PC-9 (cell line): ENCODE results near the gene FBXO48. TPM values are rescaled to one million over a fixed set of nuclear protein-coding genes. Genes with fewer than 3 reads are reported as not detected.
"Not testable (repeated sequence)": the region's sequence is repeated elsewhere in the genome, so short reads cannot be mapped to it uniquely, and the experiment has no call there.

Experiments used
- BruUV-seq: library from RNA; stranded (reverse); fragments of 400-500 nt; replicated peaks from 2 replicates; lab custom pipeline; 2021; lab: Mats Ljungman, UMichigan
- CTCF ChIA-PET: fragments of 300-600 bp; sonication (Branson Sonifier 250); formaldehyde crosslinking; loops from one replicate; lab custom pipeline; 2022; ENCODE audit warnings: antibody characterized with exemption; lab: Charles Lee
- POLR2A ChIA-PET: fragments of 300-600 bp; sonication (Branson Sonifier 250); formaldehyde crosslinking; loops from one replicate; lab custom pipeline; 2022; ENCODE audit warnings: antibody characterized with exemption; ENCODE audit not compliant: unreplicated experiment; lab: Charles Lee
- DNase-seq, 2 experiments: peaks; one replicate each; pipeline versions ENCODE4 v3.0.0 to v3.0.0-alpha.2; 2015 to 2022; ENCODE audit warnings: mixed read lengths in 1 of 2
- H2AFZ ChIP-seq: fragments of 200-600 bp; sonication (generic); 2 replicates; pipeline ENCODE4 v1.8.1; 2017; ENCODE audit warnings: antibody characterized with exemption
- H3F3A ChIP-seq: fragments of 200-600 bp; sonication (generic); 2 replicates; pipeline ENCODE4 v1.8.1; 2017; ENCODE audit warnings: antibody characterized with exemption, mild to moderate bottlenecking, low read depth; ENCODE audit not compliant: insufficient read depth
- H3K27ac ChIP-seq: fragments of 200-600 bp; sonication (generic); 2 replicates; pipeline ENCODE4 v1.6.1; 2016; ENCODE audit warnings: mixed run types
- H3K27me3 ChIP-seq: fragments of 200-600 bp; sonication (generic); 2 replicates; pipeline ENCODE4 v1.6.1; 2016; ENCODE audit warnings: low read depth, mixed run types; ENCODE audit not compliant: insufficient read depth
- H3K36me3 ChIP-seq: fragments of 200-600 bp; sonication (generic); 2 replicates; pipeline ENCODE4 v1.6.1; 2016; ENCODE audit warnings: low read depth, mixed run types
- H3K4me1 ChIP-seq: fragments of 200-600 bp; sonication (generic); replicated peaks from 2 replicates; pipeline ENCODE4 v1.6.1; 2016; ENCODE audit warnings: mixed run types; ENCODE audit not compliant: insufficient read depth
- H3K4me2 ChIP-seq: fragments of 200-600 bp; sonication (generic); 2 replicates; pipeline ENCODE4 v1.6.1; 2017; ENCODE audit warnings: mixed run types
- H3K4me3 ChIP-seq: fragments of 200-600 bp; sonication (generic); 2 replicates; pipeline ENCODE4 v1.6.1; 2016; ENCODE audit warnings: mixed run types
- H3K79me2 ChIP-seq: fragments of 200-600 bp; sonication (generic); 2 replicates; pipeline ENCODE4 v1.6.1; 2017; ENCODE audit warnings: low read depth, mixed run types
- H3K9me2 ChIP-seq: fragments of 200-600 bp; sonication (generic); 2 replicates; pipeline ENCODE4 v1.8.1; 2017; ENCODE audit warnings: mild to moderate bottlenecking; ENCODE audit not compliant: insufficient read depth
- H3K9me3 ChIP-seq: fragments of 200-600 bp; sonication (generic); 2 replicates; pipeline ENCODE4 v1.8.1; 2016; ENCODE audit warnings: low read depth; ENCODE audit not compliant: insufficient read depth
- H4K20me1 ChIP-seq: fragments of 200-600 bp; sonication (generic); 2 replicates; pipeline ENCODE4 v1.8.1; 2017; ENCODE audit not compliant: insufficient read depth
- EZH2 ChIP-seq: fragments of 200-600 bp; sonication (generic); IDR thresholded peaks from 2 replicates; pipeline ENCODE4 v1.8.0; 2017; ENCODE audit warnings: antibody characterized with exemption, low read depth
- intact Hi-C: fragments of 100-400 bp; cut with micrococcal nuclease; formaldehyde crosslinking; loops from one replicate; pipeline ENCODE4 v1.10.0; 2022; ENCODE audit not compliant: unreplicated experiment
- total RNA-seq: library from RNA; stranded (reverse); gene quantifications from 2 replicates; pipeline ENCODE4 v1.2.3, GENCODE V29; 2021
- TF ChIP-seq, protein P1 (sequence below): fragments of 200-600 bp; sonication (generic); conservative IDR thresholded peaks from 2 replicates; pipeline ENCODE4 v1.6.1; 2017; ENCODE audit warnings: mixed run types, antibody characterized with exemption, mild to moderate bottlenecking, moderate library complexity

FBXO48 gene
- total RNA-seq, 1 experiment from 2014 or later, result 1.6 TPM

DNA sequence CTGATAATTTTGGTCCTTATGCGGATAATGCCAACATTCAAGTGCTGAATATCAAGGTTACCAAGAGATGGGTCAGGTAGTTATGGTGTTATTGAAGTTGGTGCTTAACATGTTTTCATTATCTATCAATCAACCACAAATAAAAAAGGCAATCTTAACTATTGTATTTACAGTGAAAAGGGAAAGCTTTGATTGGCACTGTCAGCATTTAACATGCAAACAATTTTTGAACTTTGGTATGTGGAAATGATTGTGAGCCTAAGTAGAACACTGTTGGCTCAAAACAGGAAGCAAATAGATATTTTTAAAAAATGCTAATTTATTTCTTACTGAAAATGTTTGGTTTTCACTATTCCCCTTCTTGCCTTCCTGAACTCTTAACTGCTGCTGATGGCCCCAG is 22.2 kb upstream of the FBXO48 start:
- no peak overlapping the region for H3K4me2 ChIP-seq
- no peak for TF ChIP-seq EZH2
- TF ChIP-seq, protein P1, sequence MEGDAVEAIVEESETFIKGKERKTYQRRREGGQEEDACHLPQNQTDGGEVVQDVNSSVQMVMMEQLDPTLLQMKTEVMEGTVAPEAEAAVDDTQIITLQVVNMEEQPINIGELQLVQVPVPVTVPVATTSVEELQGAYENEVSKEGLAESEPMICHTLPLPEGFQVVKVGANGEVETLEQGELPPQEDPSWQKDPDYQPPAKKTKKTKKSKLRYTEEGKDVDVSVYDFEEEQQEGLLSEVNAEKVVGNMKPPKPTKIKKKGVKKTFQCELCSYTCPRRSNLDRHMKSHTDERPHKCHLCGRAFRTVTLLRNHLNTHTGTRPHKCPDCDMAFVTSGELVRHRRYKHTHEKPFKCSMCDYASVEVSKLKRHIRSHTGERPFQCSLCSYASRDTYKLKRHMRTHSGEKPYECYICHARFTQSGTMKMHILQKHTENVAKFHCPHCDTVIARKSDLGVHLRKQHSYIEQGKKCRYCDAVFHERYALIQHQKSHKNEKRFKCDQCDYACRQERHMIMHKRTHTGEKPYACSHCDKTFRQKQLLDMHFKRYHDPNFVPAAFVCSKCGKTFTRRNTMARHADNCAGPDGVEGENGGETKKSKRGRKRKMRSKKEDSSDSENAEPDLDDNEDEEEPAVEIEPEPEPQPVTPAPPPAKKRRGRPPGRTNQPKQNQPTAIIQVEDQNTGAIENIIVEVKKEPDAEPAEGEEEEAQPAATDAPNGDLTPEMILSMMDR, result no peak
- H3K27ac ChIP-seq, result no peak overlapping the region
- H3K36me3 ChIP-seq, result no peaks in the 10 kb centered on the region
- H3K4me3 ChIP-seq, result no peak overlapping the region
- H3K9me3 ChIP-seq, result no peaks in the 10 kb centered on the region
- H4K20me1 ChIP-seq, result no peaks in the 10 kb centered on the region
- H3F3A ChIP-seq, result no peaks in the 10 kb centered on the region
- no TSS peak for BruUV-seq
- no peaks in the 10 kb centered on the region for H3K9me2 ChIP-seq
- ChIA-PET POLR2A (no interaction called here), CTCF (no interaction called here)
- intact Hi-C loops, result no loop called here
- H3K4me1 ChIP-seq, result 0 out of 2 replicates have a peak, but pooled peaks cover 4% of the 10 kb centered on the region
- DNase-seq, result no peak
- no peaks in the 10 kb centered on the region for H3K79me2 ChIP-seq
- no peak overlapping the region for H2AFZ ChIP-seq
- no peaks in the 10 kb centered on the region for H3K27me3 ChIP-seq

- H3K36me3 ChIP-seq, H3K4me2 ChIP-seq, POLR2A ChIA-PET, H3K79me2 ChIP-seq, H3K27ac ChIP-seq, H3K9me3 ChIP-seq, H3K9me2 ChIP-seq, H2AFZ ChIP-seq, H3F3A ChIP-seq, intact Hi-C loops, DNase-seq, H3K4me3 ChIP-seq, H4K20me1 ChIP-seq, H3K27me3 ChIP-seq, BruUV-seq, H3K4me1 ChIP-seq: not testable (repeated sequence)
- CTCF ChIA-PET, result interaction anchor here (1.4 kb wide), 1 partner anchor 12 kb away, joined by 3 read pairs; no protein-coding TSS in a partner anchor
These were observed 21.5 kb upstream of the FBXO48 start for GRCh38 chr2:68488605-68489004.

GRCh38 chr2:68487773-68488355 is 20.8 kb upstream of the FBXO48 start:
- no peak overlapping the region for H3K27ac ChIP-seq
- H3K36me3 ChIP-seq, result no peaks in the 10 kb centered on the region
- H3K4me3 ChIP-seq, result no peak overlapping the region
- no peak overlapping the region for H2AFZ ChIP-seq
- H4K20me1 ChIP-seq, result no peaks in the 10 kb centered on the region
- ChIA-PET POLR2A (interaction anchor here (0.6 kb wide), 1 partner anchor 21 kb away, joined by 3 read pairs; the partner anchor contains the start of gene FBXO48), CTCF (interaction anchor here (0.5 to 1.4 kb wide), 11 partner anchors 10 to 437 kb away, joined by 3 to 11 read pairs (median 5); partner anchors contain the start of gene FBXO48)
- intact Hi-C loops, result no loop called here
- BruUV-seq, result no TSS peak
- H3K9me2 ChIP-seq, result no peaks in the 10 kb centered on the region
- H3K4me2 ChIP-seq, result no peak overlapping the region
- H3F3A ChIP-seq, result no peaks in the 10 kb centered on the region
- TF ChIP-seq, protein P1, result peak; percentile 77
- no peak for TF ChIP-seq EZH2
- no peaks in the 10 kb centered on the region for H3K9me3 ChIP-seq
- DNase-seq, result no peak
- no peaks in the 10 kb centered on the region for H3K27me3 ChIP-seq
- 0 out of 2 replicates have a peak, but pooled peaks cover 4% of the 10 kb centered on the region for H3K4me1 ChIP-seq
- H3K79me2 ChIP-seq, result no peaks in the 10 kb centered on the region

DNA sequence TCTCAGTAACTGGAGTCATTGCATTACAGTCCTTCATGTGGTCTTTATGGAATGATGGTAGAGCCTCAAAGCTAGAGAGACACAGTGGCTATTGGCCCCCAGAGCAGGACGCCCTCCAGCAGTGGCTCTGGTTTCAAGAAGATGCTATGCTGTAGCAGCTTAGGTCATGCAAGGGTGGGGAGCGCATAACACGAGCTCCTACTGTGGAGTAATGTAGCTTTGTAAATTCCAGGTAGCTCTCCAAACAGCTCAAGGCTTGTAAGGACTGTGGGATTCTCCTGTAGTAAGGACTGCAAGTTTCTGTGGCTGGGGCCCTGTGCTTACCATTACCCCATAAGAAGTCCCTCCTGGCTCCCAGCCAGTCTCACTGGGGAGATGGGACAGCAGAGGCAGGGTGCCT is 15.9 kb upstream of the FBXO48 start:
- H3K4me1 ChIP-seq, result no peaks in the 10 kb centered on the region
- H3K27ac ChIP-seq, result no peak overlapping the region
- no peak overlapping the region for H3K4me2 ChIP-seq
- H4K20me1 ChIP-seq, result no peaks in the 10 kb centered on the region
- H3K4me3 ChIP-seq, result no peak overlapping the region
- DNase-seq, result no peak
- no peaks in the 10 kb centered on the region for H3K9me3 ChIP-seq
- H2AFZ ChIP-seq, result no peak overlapping the region
- ChIA-PET POLR2A (no interaction called here), CTCF (no interaction called here)
- TF ChIP-seq, protein P1, result no peak
- no peak for TF ChIP-seq EZH2
- H3K27me3 ChIP-seq, result no peaks in the 10 kb centered on the region
- H3K9me2 ChIP-seq, result no peaks in the 10 kb centered on the region
- no TSS peak for BruUV-seq
- no peaks in the 10 kb centered on the region for H3F3A ChIP-seq
- no peaks in the 10 kb centered on the region for H3K36me3 ChIP-seq
- intact Hi-C loops, result no loop called here
- no peaks in the 10 kb centered on the region for H3K79me2 ChIP-seq
